ENCODE measurements around the gene SMARCE1.

Gene SMARCE1

DNA sequence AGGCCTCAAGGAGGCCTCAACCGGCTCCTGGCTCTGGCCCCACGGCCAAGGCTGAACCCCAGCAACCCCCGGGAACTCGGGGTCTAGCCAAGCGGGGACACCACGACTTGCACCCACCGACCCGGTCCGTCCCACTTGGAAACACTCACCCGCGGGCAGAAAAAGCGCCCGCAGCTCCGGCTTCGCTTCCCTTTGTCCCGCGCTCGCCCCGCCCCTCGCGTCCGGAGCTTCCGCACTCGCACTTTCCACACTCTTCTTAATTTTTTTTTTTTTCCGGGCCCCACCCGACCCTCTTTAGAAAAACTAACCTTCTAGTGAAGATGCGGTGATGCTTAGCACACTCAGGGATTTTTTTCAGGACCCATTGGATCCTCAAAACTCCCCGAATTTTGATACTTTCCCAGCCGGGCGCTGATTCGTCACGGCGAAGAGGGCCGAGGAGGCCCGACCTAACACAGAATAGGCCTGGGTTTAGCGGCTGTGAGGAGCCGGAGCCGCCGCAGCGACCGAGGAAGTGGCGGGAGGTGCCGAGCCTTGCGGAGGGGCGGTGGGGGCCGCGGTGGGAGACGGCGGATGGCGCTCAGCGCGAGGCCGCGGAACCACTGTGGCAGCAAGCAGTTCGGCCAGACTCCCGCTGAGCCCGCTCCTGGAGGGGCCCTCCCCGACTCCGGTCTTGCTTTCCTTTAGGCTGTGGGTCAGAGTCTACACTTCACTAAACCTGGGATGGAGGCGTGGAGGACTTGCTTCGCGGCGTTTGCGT lies at the start of gene SMARCE1:
Gene SMARCE1, minus strand, starts transcription at position 195 of the 760 bp plus-strand sequence. CDS start 2,016 bp downstream, outside the sequence.
- peak; percentile 72 for DNase-seq

DNA sequence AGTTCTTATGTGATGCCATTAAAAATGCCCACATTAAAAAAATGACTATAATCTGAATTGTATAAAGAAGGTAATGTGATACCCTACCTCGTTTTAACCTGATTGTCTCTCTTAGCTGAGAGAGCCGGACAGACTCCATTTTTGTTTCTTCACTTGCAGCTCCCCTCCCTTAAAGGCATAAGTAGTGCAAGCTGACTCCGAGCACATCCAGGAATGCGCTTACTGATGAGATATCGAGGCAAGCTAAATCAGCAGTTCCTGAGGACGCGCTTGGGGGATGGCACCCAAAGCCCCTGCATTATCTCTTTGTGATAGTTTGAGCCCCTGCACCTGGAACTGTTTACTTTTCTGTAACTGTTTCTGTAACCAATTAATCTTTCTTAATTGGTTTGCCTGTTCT lies 49.7 kb upstream of the SMARCE1 start:
- no peak for DNase-seq

DNA sequence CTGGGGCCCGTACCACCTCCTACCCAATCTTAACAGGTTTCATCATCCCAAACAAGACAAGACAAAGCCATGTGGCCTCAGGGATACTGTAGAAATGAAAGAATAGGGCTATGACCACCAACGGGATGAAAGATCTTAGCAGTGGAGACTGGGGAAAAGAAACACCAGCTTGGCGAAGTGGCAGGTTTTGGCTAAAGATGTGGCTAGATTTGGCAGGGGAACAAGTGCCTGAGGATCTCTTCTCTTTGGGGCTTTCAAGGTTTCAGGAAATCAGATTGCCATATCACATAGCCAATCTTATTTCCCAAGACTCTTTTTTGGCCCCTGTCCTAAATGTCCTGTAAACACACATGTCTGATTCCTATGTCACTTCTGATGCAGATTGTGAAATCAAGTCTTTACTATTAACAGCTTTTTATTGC lies 49.0 kb upstream of the SMARCE1 start:
- DNase-seq, result no peak

DNA sequence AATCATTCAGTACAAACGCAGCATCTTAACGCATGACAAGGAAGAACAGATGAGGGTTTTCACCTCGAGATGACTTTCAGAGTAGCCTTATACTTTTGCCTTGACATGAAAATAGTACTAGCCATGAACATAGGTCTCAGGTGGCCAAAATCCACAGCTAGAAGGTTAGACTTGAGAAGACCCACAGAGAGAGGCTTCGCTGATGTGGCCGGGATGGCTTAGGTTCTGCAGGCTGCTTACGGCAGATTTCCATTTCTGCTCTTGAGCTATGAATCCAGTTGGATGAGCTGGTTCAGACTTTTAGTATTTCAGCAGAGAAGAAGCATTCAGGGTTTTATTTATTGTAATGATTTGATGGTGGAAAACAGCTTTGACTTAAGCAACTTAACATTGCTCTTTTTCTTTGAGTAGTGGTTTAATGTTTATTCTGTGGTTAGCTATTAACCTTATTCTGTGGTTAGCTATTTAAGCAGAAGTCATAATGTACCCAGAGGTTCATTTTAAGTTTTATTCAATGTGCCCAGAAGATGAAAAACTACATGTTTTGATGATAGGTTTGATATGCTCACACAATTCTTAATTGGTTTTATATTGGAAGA lies 48.4 kb upstream of the SMARCE1 start:
- no peak for DNase-seq

GRCh38 chr17:40694584-40694983 lies 47.0 kb upstream of the SMARCE1 start:
- DNase-seq, result no peak

GRCh38 chr17:40687106-40687505 lies 39.5 kb upstream of the SMARCE1 start:
- no peak for DNase-seq

DNA sequence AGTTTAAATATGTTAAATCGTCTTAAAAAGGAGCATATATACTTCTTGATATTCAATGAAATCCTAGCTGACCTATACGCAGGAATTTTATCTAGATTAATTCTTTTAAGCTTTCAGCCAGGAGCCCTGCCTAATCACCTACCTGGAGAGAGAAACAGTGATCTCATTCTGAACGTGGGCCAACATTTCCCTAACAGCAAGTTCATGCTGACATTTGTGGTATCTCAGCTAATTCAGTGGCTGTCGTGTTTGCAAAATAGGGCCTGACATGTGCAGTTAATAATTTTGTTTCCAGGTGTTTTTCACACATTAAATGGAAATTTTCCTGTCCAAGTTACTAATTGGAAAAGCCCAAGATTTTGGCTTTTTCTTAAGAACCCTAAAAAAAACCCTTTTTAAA lies 38.6 kb upstream of the SMARCE1 start:
- DNase-seq, result no peak

DNA sequence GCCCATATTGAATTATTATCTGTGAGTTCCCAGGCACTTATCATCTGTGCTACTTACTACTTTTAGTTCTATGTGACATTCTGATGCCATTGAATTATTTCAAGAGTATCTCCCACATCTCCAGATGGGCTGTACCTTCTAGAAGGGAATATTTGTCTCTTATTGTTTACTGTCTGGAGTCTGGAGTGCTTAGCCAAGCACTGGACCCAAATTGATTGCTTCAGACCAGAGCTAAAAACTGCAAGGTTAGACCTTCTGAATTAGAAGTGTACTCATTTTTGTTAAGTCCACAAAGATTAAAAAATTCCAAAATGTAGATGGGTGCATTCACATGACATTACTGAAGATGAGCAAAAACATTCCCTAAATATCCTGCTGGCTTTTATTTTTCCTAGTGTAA lies 33.4 kb upstream of the SMARCE1 start:
- DNase-seq, result no peak

GRCh38 chr17:40679523-40679907 lies 31.9 kb upstream of the SMARCE1 start:
- no peak for DNase-seq

DNA sequence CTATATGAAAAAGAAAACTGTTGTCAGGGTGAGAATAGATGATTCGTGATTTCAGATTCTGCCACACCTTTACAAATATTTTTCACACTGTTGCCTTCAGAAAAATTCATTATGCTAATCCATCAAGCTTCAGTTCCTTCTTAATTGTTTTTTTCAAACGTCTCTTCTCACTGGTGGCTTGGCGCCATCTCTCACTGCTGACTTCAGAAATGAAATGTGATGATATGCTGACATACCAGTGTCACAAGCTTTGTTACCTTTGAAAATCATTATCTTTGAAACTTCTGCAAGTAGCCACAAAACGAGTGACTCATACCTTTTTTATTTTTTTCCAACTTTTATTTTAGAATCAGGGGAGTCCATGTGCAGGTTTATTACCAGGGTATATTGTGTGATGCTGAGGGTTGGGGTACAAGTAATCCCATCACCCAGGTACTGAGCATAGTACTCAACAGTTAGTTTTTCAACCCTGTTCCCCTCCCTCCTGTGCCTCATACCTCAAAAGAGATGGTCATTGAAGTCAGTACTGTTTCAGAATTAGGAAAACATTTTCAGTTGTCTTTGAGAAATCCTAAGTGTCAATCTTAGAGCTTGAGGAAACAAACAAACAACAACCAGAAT lies 31.4 kb upstream of the SMARCE1 start:
- DNase-seq, result no peak

GRCh38 chr17:40675905-40676304 lies 28.3 kb upstream of the SMARCE1 start:
- no peak for DNase-seq

DNA sequence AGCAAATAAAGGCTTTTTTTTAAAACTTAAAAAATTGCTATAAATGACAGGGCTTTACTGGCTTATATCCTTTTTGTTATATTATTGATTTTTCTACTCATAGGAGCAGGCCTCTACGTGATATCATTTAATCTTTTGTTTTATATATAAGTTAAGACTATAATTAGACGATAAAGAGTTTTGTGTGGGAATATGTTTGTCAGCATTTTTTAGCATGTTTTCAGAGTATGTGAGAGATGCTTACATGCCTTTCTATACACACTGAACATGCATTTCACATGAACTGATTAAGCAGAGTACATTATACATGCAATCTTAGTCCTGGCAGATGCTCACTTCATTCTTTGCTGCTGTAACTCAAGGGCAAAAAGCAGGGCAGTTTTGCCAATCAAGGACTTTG lies 25.0 kb upstream of the SMARCE1 start:
- DNase-seq, result no peak

DNA sequence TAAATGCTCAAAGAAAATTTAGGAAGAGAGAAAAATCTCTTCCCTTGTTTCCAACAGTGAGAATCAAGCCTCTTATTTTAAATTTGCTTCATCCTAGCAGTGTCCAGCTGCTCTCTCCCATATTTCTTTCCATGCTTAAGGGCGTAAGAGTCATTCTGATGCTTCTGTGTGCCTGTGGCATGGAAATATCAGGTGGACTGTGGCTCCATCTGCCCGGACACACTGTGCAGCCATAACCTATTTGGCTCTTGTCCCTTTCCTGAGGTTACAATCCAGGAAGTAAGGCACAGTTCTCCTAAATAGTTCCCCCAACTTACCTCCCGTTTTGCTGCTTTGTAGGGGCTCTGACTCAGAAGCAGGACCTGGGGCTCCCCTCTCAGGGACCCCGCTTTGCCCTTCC lies 23.7 kb upstream of the SMARCE1 start:
- no peak for DNase-seq

DNA sequence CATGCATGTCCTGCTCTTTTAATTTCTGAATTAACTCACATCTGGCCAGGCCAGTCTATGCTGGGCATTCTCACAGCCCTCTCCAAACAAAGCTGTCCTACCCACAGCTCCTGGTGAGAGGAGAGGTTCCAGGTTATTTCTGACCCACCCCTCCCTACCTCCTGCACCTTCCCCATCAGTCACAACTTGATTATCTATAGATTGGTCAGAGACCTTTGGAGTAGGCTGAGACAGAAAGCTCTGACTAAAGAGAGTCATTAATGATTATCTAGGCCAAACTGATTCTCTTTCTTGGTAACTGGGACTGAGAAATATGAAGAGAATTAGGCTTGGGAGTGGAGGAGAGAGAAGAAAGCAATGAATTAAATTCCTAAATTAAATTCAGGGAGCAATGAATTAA lies 18.7 kb upstream of the SMARCE1 start:
- no peak for DNase-seq

DNA sequence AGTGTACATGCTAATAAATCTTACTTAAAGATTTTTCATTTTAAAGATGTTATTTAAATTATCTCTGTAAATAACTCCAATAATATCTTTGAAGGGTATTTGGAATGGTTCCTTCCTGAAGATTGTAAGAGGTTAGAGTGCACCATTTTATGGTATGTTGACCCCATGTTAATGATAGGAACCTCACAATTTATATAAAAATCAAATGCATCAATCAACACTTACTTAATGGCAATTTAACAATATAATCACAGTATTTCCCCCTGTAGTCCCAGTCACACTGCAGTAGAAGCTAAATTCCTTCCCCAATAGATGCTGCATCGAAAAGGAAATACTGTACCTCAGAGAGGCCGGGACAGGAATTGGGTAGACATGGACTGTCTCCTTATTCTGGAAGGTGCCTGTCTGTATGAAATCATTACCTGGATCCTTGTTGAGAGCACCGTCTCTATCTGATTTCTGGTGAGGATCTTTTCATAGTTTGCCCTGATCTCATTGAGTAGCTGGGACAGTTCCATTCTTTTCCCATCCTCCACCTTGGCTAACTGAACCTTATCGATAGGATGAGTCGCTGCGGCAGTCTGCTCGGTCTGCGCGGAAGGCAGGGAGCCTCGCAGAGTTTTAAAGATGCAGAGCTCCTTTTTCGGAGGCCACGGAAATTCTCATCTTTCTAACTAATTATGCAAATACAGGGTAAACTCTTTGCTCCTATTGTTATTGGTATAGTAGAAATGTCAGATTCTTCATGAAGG lies 17.1 kb upstream of the SMARCE1 start, which contains the start of gene KRT222:
Gene KRT222, minus strand, starts transcription at position 596 of the 752 bp plus-strand sequence. Its CDS starts 78 bp downstream, at position 518.
- no peak for DNase-seq

GRCh38 chr17:40663252-40663651 lies 15.6 kb upstream of the SMARCE1 start:
- no peak for DNase-seq

DNA sequence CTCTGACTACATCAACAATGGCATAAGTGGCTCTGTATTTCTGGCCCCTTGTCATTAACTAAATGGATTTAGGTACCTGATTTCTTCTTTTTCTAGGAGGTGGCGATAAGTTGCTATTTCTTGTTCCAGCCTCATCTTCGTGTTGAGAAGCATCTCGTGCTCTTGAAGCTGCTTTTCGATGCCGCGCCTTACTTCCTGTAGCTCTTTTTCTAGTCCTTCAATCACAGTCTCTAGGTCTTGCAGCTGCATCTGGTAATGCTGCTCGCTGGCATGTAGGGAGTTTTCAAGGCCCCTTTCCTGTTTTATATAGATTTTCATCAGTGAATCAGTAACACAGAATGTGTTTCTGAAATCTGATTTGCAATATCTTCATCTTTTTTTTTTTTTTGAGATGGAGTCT lies 12.3 kb upstream of the SMARCE1 start:
- DNase-seq, result no peak

DNA sequence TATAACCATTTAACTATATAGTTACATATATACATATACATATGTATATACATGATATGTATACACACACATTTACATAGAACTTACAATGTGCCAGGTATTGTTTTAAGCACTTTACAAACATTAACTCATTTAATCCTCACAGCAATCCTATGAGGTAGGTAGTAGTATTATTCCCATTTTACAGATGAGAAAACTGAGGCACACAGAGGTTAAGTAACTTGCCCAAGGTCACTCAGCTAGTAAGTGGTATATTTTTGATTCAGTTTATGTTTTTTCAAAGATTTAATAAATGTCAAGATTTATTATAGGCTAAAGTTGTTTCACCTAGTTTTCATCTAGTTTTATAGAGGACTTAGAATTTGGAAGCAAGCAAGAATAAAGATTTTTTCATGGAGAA lies 10.8 kb upstream of the SMARCE1 start:
- DNase-seq, result no peak

GRCh38 chr17:40651939-40652338 lies 4.3 kb upstream of the SMARCE1 start:
- DNase-seq, result no peak

DNA sequence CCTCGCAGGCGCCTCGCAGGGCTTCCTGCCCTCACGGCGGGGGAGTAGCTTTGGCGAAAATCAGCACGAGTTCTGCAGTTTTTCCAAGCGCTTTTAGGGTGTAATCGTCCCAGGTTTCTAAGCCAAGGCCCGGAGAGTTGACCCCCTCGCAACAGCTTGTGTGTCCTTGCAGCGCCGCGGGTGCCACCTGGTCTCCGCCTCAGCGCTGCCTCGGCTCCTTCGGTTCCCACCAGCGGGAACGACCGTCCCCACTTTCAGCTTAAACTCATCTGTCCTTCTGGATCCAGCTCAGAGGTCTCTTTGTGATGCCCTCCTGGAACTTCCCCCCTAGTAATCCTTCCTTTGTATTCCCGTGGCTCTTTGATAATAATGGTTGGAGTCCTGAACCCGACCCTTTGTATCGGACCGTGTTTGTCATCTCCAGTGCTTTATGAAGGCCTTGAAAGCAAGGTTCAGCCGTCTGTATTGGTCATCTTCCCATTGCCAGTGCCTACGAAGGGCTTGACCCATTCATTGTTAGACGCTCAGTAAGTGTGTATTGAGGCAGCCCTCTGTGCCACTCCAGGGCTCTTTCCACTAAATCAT lies 858 bp upstream of the SMARCE1 start:
- DNase-seq, result no peak

GRCh38 chr17:40646791-40647623 lies 611 bp downstream of the SMARCE1 start:
- peak; percentile 57 for DNase-seq

- DNase-seq, result no peak
Measured at GRCh38 chr17:40645943-40646342, 1.7 kb downstream of the SMARCE1 start.

All from activated naive CD4-positive, alpha-beta T cell treated with Interleukin-2 at 50 U/mL for 16 hours (primary cell).